Tongue (tissue), 2 donors: ENCODE data around the gene PREX1. TPM values are rescaled to one million over a fixed set of nuclear protein-coding genes. Genes with fewer than 3 reads are reported as not detected.
"Not testable (repeated sequence)": the region's sequence is repeated elsewhere in the genome, so short reads cannot be mapped to it uniquely, and the experiment has no call there.

ENCODE experiments used
- DNase-seq: peaks from one replicate; pipeline ENCODE4 v3.0.0-alpha.2; 2015
- total RNA-seq: library from RNA; depleted of rRNA; stranded (reverse); fragments of >200 nt; gene quantifications from one replicate; pipeline ENCODE4 v1.2.3, GENCODE V29; 2014

Gene PREX1
- total RNA-seq, 1 donor from 2014 or later = 29.4 TPM

DNA sequence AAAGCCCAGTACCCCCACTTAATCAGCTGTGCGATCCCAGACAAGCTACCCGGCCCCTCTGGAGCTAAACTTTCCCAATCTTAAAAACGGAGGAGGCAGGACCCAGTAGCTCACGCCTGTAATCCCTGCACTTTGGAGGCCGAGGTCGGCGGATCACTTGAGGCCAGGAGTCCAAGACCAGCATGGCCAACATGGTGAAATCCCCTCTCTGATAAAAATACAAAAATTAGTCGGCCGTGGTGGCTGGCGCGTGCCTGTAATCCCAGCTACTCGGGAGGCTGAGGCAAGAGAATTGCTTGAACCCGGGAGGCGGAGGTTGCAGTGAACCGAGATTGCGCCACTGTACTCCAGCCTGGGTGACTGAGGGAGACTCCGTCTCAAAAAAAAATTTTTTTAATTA is 1.3 kb downstream of the PREX1 start:
- not testable (repeated sequence) for DNase-seq

- peak; percentile 17 for DNase-seq
Observed at GRCh38 chr20:48826069-48826468, 1.7 kb downstream of the PREX1 start.

GRCh38 chr20:48825566-48825920 is 2.3 kb downstream of the PREX1 start:
- DNase-seq = no peak

GRCh38 chr20:48824830-48825565 is 2.8 kb downstream of the PREX1 start:
- DNase-seq = peak; percentile 32

DNA sequence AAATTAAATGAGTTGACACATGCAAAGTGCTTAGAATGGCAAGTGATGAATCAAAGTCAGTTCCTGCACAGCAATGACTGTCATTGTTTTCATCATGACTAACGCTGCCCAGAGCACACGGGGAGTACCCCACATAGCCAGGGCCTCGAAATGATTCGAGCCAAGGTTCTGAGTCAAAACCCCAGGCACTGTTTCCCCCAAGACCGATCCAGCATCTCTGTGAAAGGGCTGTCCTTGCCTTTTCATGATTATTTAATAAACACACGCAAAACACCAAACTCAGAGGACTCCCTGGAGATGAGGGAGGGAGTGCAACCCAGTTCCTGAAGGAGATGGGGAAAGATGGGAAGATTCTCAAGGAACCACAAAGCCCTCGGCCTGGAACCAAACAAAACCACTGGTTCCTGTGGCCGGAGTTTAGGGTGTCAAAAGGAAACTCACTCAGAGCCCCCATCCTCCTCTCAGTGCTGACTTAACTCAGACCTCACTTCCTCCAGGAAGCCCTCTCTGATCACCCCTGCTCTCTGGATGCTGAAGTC is 3.8 kb downstream of the PREX1 start:
- no peak for DNase-seq

- DNase-seq = no peak
Observed at GRCh38 chr20:48823476-48823875, 4.3 kb downstream of the PREX1 start.

GRCh38 chr20:48822879-48823385 is 4.9 kb downstream of the PREX1 start:
- no peak for DNase-seq

GRCh38 chr20:48822178-48822577 is 5.6 kb downstream of the PREX1 start:
- no peak for DNase-seq

DNA sequence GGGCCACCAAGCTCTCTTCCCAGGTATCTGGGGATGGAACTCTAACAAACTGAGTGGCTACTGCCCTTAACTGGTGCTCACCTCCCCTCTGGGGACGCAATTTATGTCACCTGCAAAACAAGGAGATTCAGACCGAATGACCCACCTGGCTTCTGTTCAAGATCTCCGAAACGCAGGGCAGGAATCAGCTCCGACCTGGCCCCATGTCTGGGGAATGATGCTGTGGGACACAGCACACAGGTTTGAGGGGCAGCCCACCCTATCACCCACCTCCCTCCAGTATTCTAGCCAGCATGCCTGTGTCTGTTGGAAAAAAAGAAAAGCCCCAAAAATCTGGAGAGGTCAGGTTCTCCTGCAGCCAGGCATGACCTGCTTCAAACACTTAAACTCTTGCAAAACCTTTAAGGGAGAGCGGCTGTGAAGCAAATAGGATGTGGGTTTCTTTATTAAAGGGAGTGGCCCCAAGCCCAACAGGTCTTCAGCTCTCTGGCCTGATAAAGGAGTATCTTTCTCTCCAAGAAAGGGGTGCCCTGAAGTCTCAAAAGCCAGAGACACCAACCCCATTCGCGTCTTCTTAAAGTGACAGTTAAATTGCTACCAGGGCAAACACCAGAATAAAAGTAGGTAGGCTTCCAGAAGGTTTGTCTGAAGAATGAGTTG is 6.4 kb downstream of the PREX1 start:
- no peak for DNase-seq

DNA sequence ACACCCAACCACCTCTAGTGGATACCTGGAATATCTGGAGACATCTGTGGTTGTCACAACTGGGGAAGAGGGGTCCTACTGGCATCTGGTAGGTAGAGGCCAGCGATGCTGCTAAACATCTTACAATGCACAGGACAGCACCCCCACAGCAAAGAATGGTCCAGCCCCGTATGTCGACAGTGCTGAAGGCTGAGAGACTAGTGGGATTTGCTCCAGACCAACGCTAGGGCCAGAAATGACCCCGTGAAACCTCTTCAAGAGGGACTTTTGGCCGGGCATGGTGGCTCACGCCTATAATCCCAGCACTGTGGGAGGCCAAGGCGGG is 7.2 kb downstream of the PREX1 start:
- no peak for DNase-seq

DNA sequence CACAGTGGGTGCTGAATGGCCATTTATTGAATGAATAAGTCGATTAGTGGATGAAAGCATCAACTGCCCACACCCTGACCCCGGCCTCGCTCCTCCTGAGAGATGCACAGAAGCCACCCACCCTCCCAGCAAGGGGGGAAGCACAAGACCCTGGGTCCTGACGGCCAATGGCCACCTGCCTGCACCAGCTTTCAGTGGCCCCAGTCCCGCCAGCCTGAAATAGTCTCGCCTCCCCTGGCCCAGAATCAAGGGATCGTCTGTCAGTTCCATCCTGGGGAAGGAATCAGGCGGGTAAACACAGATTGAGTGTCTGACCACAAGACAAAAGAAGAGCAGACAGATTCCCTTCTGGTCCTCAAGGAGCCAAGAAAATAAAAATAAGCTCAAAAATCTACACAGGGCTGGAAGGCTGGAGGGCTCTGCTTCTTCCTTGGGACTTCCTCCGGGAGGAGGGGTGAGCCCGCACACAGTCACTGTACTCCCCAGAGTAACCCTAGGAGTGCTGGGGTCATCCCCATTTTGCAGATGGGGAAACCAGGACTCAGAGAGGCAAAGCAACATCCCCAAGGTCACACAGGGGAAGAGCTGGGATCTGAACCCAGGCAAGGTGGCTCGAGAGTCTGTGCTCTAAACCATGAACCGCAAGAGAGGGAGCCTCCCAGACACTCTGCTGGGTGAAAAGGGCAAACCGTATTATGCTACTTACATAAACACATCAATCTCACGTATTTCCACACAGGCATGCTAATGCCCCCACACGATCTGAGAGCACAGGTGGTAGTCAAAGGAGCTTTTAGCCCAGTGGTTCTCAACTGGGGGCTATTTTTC is 7.8 kb downstream of the PREX1 start:
- peak; percentile 33 for DNase-seq

GRCh38 chr20:48819089-48819488 is 8.7 kb downstream of the PREX1 start:
- no peak for DNase-seq

DNA sequence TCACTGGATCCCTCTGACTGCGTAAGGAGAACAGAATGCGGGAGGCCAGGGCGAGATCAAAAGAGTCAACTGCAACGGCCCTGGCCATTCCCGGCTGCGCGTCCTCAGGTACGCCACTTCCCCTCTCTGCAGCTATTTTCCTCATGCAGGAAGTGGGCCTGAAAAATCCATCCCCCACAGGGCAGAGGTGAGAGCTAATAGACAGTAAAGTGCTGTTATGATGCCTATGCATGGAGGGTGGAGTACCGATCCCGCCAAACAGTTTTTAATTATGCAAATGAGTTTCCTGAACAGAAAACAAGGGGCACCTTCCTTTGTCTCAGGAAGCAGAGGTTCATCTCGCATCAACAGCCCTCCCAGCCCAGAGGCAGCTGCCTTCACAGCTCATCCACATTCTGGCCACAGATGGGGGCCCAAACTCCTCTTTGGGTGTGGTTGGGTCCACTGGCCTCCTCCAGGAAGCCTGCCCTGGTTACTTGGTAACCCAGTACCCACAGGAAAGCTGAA is 9.3 kb downstream of the PREX1 start:
- no peak for DNase-seq

DNA sequence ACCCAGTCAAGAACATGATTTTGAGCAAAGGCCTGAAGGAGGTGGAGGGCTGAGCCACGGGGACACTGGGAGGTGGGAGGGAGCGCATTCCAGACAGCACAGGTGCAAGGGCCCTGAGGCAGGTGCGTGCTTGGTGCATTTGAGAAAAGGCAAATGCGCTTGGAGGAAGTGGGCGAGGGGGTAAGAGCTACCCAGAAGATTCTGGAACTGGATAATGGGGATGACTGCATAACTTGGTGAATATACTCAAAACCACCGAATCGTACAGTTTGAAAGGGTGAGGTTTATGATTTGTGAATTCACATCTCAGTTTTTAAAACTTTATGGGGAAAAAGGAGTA is 9.8 kb downstream of the PREX1 start:
- DNase-seq = no peak

- no peak for DNase-seq
Observed at GRCh38 chr20:48817367-48818030, 10.3 kb downstream of the PREX1 start.

GRCh38 chr20:48816282-48817205 is 11.3 kb downstream of the PREX1 start:
- DNase-seq = no peak

- DNase-seq = no peak
Observed at GRCh38 chr20:48815537-48815936, 12.3 kb downstream of the PREX1 start.

DNA sequence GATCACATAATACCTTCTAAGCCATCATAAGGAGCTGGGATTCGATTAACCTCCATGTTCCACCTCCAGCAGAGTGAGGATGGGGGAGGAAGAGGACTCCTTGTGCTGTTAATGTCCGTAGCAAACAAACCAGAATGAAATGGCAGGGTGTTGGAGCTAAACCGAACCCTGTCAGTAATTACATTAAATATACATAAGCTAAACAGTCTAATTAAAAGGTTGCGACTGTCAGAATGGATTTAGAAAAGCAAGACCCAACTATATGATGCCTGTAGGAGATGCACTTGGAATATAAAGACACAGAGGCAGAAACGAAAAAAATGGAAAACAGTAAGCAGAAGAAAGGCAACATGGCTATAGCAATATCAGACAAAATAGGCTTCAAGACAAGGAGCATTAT is 13.2 kb downstream of the PREX1 start:
- no peak for DNase-seq

GRCh38 chr20:48813930-48814546 is 13.8 kb downstream of the PREX1 start:
- no peak for DNase-seq

DNA sequence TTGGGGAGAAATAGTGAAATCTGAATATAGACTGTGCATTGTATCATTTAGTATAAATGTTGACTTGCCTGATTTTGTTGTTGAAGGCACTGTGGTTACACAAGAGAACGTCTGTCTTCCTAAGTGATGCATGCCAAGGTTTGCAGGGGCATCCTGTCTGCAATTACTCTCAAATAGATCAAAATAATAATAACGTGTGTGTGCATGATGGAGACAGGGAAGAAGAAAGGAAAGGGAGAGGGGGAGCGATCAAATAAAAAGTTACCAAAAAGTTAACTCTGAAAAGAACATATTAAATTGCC is 14.4 kb downstream of the PREX1 start:
- DNase-seq = no peak
